GM10847 (cell line): ENCODE results near the gene MLLT10.

Experiments used
- POLR2A ChIP-seq: IDR thresholded peaks from 2 replicates; pipeline ENCODE4 v1.6.1; 2011; ENCODE audit not compliant: insufficient read length; ENCODE audit errors: extremely low read depth

The MLLT10 gene

GRCh38 chr10:21510241-21511094, 23.6 kb upstream of the MLLT10 start:
- no peak for TF ChIP-seq POLR2A

DNA sequence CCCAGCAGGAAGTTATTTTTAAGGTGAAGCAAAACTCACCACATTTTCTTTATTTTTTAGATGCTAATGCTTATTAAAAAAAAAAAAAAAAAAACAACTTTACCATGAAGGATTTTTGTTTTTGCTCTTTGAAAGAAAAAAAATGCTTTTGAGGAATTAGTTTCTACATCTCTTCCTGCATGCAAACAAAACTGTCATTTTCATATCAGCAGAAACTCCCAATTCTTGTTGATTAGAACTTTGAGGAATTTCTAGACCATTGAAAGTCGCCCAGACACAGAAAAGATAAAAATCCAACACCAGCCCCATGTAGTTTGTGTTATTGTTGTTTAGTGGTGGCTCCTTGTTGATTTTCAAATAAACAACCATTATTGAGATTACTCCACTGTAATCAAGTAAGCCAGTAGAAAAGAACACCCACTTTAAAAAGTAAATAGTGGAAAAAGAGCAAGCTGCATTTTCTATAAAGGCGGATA, 22.9 kb upstream of the MLLT10 start:
- TF ChIP-seq POLR2A: no peak

DNA sequence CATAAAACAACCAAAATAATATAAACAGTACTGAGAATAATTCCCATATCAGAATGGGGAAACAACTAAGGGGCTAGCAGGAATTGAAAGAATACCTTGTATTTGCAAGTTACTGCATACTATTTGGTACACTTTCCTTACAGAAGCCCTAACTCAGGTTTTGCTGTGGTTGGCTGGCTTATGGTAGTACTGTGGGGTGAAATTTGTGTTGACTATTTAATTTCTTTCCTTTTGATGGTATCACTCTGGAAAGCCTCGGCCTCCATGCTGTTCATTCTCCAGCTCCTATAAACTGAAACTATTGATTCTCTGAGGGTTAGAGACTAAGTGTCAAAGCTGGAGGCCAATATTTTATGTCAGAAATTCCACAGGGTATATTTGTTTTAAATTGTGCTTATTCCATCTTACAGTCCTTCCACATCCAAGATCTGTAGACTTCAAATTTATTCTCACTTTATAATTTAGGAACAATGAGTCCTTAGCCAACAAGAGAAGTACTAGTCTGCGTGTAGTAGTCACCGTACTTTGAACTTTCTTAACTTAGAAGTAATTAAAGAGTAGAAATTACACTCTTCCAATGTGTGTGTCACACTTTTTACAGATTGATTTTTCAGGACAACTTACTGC, 22.0 kb upstream of the MLLT10 start:
- TF ChIP-seq POLR2A: no peak

- TF ChIP-seq POLR2A: no peak
These were observed 21.2 kb upstream of the MLLT10 start for GRCh38 chr10:21512573-21513404.

DNA sequence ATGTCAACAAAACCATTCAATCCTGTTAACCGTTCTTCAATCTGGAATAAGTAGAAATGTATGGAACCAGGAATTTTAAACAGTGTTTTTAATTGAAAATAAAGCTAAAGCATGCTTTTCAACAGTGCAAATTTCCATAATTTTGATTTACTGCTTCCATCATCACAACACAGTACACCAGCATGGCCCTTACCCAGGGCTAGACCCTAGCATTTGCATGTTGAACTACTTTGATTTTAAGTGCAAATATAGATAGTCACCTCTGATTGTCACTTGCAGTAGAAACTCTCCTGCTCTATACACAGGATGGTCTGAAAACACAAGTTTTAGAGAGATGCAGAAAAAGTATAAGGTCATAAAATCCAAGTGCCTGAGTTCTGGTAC, 20.6 kb upstream of the MLLT10 start:
- TF ChIP-seq POLR2A: no peak

DNA sequence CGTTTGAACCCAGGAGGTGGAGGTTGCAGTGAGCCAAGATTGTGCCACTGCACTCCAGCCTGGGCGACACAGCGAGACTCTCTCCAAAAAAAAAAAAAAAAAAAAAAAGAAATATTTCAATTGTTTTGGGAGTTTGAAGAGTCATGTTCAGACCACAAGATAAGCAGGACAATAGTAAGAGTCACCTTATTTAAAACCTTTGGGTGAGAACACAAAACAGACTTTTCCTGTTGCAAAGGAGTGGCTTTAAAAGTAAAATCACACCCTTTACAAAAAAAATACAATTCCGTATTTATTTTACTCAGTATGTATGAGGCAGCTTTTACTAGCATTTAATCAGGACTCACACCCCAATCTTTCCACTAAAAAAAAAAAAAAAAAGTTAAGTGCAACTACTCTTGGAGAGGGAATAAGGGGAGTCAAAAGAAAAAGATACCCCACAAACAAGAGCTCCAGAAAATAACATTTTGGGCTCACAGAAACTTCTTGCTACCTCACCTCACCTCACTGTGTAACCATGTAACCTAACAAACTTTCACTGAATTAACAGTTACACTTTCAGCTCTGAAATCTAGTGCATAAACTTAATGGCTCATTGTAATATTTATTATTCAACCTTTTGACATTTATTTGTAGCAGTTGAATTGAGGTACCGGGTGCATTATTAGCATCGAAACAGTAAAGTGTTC, 19.8 kb upstream of the MLLT10 start:
- TF ChIP-seq POLR2A: no peak

DNA sequence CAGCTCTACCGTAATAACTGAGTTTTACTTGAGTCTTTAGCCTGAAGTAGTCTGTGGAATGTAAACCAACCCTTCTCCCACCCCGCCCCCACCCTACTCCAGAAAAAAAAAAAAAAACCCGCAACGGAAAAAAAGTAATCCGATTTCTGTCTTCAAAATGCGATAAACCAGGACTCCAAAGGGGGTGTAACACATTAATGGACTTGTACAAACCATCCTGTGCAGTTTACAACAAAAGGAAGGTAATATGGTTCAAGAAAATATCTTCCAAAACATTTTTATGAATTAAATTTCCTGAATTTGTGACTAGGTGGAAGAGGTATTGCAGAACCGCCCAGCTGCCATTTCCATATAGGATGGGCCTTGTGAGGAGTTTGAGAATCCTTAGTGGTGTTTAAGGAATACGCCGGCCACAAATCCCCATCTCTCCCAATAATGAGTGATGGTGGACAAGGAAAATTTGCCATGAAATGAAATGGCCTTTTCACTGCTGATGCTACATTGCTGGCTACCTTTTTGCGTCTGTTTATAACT, 19.1 kb upstream of the MLLT10 start:
- TF ChIP-seq POLR2A: no peak

DNA sequence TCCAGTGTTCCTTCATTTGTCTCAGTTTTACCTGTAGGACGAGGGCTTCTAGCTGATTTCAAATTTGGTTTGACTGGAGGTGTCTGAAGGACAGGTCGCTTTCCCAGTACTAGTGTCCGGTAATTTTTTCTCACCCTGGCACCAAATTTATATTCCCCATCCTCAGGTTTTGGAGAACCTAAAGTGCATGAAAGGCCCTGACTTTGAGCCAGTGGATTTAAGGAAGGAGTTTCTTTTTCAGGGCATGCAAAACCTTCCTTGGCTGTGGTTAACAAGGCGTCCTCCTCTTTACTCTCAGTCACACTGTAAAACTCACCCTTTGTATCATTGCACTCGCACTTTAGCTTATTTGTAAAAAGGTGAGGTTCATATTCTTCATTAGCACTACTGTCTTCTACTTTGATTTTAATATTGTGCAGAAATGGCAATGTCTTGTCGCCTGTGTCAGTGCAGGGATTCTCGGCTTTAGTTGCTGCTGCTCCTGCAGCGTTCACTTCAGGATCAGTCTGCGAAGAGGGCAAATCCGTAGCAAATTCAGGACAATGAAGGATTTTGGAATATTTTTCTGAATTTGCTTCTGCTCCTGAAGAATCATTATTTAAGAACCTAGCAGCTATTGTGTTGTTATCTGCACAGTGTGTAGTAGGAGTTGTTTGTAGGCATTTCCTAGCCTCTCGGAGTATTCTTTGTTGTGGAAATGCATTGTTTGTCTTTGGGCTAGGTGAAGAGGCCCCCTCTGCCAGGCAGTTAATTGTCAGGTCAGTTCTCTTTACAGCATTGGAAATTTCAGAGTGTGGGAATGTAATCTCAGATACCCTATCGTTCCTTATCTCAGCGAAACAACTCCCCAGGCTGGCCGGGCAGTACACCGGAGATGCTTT, 18.4 kb upstream of the MLLT10 start:
- TF ChIP-seq POLR2A: no peak

GRCh38 chr10:21516242-21517131, 17.5 kb upstream of the MLLT10 start:
- no peak for TF ChIP-seq POLR2A

DNA sequence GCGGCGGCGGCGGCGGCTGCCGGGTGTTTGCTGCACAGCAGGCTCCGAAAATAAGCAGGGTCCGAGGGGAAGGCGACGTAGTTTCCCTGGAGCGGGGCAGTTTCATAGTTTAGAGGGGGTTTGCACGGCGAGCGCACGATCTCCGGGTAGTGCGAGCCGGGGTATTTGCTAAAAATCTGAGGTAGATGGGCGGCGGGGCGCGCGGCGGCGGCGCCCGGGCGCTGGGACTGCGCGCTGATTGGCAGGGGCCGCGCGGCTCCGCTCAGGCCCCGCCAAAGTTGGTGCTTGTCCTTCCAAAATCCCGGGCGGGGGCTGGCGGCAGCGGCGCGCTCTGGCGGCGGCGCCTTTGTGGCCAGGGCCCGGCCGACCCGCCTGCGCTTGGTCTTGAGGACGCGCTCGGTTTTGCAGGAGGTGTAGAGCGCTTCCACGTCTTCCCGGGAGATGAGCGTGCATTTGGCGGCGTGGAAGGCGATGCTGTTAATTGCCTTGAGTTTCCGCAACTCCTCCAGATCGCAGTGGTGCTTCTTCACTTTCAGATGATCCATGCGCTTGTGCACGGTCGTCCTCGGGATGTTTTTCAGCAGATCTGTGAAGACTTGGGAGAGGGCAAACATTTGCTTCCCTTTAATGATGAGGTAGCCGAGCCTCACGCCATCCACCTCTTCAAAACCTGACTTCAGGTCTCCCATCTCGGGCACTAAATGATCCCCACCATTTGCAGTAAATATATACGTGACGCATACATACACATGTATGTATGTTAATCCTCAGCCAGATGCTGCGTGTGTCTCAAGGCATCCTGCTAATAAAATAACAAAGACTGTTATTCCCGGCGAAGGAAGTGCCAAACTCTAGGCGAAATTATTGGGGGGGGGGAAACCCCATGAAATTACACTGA, 16.6 kb upstream of the MLLT10 start:
- no peak for TF ChIP-seq POLR2A

GRCh38 chr10:21518149-21518640, 15.8 kb upstream of the MLLT10 start:
- TF ChIP-seq POLR2A: no peak
